GM19467 (cell line): Measurements from ENCODE around the gene MT1G.
"Not testable (repeated sequence)": the region's sequence is repeated elsewhere in the genome, so short reads cannot be mapped to it uniquely, and the experiment has no call there.

Experiments used
- ATAC-seq: cut with Tn5 transposase; IDR thresholded peaks from one replicate; pipeline ENCODE4 v1.9.1; 2021; ENCODE audit warnings: mild to moderate bottlenecking, moderate library complexity; ENCODE audit not compliant: unreplicated experiment

MT1G gene

DNA sequence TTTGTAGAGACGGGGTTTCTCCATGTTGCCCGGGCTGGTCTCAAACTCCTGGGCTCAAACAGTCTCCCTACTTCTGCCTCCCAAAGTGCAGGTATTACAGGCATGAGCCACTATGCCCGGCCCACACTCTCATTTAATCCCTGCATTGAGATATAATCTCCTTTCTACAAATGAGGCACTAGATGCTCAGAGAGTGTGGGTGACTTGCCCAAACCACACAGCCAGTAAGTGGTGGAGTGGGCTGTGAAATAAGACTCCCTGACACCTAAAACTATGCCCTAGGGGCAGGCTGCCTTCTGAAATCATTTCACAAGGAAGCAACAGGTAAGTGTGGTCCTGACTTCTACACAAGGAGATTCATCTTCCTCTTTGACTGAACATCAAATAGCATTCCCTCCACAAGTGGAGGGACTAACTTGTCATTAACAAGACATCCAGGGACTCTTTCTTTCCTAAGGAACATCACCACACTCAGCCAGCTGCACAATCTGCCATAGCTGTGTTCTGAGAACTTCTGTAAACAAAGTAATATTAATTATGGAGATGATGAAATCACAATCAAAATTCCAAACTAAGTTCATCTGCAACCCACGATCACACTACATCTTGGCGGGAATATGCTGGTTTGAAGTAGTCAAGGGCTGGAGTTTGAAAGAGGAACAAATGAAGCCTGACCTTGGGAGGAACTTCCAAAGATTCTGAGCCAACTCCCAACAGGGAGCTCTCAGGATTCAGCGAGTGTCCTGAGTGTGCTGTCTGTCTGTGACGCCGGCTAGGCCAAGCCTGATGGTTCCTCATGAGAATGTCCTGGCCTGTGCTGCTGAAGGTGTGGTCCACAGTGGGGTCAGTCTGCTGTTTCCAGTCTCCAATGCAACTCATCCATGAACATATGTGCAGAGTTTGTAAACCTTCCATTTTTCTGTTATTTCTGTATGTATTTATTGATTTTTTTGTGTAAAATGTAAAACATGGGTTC lies 2.3 kb downstream of the MT1G start:
- not testable (repeated sequence) for ATAC-seq

DNA sequence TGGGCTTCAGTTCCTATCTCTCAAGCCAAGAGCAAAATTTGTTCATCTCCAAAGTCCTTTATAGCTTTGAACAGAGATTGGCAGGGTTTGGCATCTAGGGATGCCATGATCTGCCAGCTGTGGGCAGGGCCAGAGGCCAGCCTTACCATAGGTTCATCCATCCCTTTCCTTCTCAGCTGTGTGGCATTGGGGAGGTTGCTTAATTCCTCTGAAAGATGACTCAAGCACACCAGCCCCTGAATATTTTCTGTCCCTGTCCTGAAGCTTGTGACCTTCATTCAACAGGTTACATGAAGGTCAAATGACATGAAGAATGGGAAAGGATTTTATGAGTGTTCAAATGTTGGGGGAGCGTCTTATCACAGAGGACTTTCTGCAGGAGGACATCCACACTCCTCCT lies 3.4 kb downstream of the MT1G start:
- no peak for ATAC-seq

DNA sequence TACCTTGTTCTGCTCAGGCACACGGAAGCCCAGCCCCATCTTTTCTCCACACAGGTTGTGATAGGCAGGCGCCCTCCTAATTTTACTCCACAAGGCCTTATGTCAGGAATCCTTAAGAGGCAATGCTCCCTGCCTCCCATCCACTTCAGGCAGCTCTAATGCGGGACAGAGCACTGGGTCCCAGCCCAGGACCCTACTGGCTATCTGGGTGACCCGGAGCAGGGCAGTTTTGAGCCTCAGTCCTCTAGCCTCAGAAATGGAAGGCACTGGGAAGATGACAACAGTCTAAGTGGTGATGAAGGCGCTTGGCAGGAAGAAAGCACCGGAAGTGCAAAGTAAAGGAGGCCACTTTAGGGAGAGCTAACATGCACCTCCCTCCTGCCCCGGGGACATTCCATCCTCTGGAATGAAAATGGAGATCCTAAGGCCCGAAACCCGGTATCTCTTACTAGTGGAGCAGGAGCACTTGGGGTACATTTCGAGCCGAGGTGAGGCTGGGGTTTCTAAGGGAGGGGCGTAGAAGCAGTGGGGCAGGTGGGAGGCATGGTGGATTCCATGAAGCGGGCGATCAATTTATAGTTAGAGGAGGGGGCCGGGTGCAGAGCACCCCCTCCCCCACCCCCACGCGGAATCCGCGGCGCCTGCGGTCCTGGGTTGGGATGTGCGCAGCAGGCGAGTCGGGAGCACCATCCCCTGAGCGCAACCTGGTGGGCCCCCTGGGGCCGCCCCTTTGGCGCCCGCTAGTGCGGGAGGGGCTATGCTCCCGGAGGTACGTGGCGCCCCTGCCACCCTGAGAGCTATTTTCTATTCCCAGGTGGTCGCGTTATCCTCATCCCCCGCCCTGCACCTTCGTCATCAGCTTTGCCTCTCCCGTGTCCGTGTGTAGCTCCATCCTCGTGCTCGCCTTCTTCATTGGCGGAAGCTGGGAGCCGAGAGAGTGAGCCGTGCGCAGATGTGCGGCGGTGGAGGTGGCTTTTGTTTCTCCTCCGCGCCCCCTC lies 5.2 kb downstream of the MT1G start:
- no peak for ATAC-seq

DNA sequence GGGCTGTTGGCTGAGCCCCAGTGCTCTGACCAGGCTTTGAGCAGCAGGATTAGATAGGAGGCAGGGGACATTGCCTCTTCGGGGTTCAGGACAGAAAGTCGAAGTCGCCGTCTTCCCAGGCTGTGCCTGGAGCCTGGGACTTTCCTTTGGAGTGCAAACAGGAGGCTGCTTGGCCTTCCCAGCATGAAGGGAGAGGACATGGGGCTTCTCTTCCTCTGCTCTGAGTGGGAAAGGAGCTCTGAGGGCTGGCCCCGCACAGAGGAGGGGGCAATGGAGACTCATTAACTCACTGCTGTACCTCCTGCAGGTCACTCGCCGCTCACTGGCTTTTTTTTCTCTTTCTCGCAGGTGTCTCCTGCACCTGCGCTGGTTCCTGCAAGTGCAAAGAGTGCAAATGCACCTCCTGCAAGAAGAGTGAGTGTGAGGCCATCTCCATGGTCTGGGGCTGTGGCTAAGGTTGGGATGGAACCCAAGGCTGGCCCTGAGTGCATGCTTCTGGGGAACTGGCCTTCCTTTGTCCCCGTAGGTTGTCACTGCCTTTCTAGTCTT lies 9.5 kb downstream of the MT1G start:
- no peak for ATAC-seq

DNA sequence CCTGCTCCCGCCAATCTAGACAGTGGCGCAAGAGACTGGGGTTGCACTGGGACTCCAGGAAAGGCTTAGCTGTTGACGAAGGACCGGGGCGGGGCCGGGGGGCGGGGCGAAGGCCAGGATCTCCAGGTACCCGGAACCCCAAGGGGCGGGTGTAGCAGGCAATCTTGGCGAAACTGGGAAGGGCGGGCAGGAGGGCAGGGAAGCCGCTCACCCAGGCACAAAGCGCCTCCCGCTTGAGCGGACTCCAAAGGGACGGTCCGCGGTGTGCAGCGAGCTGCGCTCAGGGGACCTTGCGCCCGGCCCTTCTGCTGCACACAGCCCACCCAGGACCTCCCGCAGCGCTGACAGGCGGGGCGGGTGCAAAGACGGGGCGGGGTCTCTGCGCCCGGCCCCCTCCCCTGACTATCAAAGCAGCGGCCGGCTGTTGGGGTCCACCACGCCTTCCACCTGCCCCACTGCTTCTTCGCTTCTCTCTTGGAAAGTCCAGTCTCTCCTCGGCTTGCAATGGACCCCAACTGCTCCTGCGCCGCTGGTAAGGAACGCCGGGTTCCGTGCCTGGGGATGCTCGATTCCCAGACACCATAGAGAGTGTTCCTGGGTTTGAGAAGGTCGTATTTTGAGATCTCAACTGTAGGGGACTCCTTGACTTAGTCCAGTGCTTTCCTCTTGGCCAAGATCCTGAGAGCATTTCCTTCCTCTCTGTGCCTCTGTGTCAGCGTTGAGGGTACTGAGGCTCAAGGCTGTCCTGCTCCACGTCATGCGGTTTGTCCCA lies 10.1 kb downstream of the MT1G start, which contains the start of gene MT1F:
Gene MT1F (plus strand): TSS at position 405 of the 772 bp plus-strand sequence. CDS start 100 bp downstream, at position 505.
- no peak for ATAC-seq

DNA sequence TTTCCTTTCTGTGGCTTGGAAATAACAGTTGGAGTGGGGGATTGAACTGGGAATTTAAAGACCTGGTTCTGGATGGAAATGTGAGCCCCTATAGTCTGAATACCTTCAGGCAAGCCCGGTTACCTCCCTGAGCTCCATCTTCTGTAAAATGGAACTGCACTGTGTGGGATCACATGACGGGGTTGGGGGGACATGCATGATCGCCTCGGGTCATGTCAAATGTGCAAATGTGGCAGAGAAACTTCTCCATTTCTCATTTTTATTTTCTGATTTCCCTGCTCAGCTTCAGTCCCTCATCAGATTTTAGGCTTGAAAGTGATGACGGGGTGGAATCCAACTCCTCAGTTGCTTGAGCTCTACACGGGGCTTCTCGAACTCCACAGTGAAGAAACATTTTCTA lies 14.6 kb downstream of the MT1G start:
- ATAC-seq: no peak

DNA sequence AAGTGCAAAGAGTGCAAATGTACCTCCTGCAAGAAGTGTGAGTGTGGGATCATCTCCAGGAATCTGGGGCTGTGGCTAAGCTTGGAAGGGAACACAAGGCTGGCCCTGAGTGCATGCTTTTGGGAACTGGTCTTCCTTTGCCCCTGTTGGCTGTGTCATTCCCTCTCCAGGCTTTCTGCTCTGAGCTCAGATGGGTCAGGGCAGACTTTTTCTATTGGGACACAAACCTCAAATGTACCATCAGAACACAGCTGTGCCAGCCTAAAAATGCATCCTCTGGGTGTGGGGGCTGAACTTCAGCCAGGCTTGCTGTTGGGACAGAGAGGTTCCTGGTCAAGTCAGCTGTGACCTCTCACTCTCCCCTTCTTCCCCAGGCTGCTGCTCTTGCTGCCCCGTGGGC lies 15.3 kb downstream of the MT1G start:
- no peak for ATAC-seq

DNA sequence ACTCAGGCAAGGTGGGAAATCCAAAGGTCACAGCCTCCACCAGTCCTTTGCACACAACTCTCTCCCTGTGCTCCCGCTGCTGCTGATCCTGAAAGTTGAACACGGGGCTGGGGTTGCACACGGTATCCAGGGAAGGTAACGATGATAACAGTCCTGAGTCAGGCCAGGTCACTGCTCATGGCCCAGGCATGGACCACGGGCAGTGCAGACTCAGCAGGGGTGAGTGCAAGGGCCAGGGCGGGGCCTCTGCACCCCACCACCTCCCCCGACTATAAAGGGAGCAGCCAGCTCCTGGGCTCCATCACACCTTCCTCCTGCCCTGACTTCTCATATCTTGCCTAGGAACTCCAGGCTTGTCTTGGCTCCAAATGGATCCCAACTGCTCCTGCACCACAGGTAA lies 16.3 kb downstream of the MT1G start, which contains the start of gene MT1B:
Gene MT1B (plus strand): TSS at position 301 of the 400 bp plus-strand sequence. CDS start 68 bp downstream, at position 369.
- no peak for ATAC-seq

DNA sequence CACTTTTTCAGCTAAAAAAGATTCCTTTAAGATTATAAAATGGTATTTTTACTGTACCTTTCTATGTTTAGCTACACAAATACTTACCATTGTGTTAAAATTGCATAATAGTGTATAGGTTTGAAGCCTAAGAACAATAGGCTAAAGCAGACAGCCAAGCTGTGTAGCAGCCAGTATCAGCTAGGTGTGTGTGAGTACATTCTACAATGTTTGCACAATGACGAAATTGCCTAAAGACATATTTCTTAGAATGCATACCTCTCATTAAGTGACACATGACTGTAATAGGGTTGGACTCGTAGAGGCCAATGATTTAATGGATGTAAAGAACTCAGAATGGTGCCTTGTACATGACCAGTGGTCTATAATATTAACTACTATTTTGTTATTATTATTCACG lies 18.0 kb downstream of the MT1G start:
- no peak for ATAC-seq

DNA sequence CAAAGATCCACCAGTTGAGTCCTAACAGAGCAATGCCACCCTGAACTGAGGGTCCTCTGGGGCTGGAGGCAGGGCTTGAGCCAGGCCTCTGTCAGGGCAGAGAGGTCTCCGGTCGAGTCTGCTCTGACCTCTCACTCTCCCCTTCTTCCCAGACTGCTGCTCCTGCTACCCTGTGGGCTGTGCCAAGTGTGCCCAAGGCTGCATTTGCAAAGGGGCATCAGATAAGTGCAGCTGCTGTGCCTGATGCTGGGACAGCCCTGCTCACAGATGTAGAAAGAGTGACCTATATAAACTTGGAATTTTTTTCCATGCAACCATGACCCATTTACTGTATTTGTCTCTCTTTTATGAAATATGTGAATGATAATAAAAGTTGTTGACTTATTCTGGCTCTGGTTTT lies 18.6 kb downstream of the MT1G start:
- ATAC-seq: no peak

DNA sequence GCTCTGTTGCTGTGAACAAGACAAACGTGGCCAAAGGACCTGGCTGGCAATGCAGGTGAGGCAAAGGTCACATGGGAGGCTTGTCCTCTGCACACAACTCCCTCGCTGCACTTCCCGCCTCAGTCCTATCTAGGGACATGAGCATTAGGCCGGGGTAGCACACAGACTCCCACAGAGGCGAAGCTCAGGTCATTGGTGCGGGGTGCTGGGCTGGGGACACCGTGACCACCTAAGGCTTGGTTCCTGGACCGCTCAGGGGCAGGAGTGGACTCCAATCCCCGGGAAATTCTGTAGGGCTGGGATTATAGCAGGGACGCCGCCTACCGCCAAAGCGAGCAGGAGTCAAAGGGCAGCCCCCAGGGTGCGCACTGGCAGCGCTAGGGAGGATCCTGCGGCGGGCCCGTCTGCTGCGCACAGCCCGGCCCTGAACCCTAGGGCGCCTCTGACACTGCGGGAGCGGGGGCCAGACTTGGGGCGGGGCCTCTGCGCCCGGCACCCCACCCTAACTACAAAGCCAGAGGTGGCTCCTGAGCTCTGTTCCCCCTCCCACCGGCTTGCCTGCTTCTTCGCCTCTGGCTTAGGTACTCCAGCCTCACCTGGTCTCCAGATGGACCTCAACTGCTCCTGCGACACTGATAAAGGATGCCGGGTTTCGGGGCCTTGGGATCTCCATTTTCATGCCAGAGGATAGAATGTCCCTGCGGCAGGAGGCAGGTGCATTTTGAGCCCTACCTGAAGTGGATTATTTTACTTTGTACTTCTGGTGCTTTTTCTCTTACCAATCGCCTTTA lies 20.0 kb downstream of the MT1G start:
- ATAC-seq: no peak

DNA sequence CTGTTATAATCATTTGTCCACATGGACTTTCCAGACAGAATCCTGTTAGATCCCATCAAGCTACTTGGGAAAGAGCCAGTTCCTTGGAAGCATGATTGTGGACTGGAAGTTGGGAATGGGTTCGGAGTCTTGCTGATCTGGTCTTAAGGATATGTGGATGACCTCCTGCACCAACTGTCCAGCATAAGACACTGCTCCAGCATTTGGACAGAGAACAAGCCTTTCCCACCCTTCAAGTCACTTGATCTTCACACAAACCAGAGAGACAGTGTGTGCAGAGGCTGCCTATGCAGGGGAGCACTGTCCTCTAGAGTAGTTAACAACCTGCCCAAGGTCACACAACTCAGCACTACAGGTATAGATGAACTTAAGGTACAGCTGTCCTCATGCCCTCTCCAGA lies 22.0 kb downstream of the MT1G start:
- no peak for ATAC-seq

DNA sequence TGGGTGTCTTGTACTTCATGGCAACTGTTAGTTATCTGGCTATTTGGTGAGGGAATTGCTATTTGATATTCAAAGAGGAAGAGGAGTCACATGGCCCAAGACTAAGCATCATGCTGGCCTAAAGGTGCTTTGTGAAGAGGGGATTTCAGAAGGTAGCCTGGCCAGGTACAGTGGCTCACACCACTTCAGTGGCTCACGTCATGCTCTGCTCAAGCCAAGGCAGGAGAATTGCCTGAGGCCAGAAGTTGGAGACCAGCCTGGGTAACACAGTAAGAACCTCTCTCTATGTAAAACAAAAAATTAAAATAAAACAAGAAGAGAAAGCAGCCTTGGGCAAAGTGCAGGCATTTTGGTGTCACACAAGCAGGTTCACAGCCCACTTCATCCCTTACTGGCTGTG lies 22.6 kb downstream of the MT1G start:
- no peak for ATAC-seq

DNA sequence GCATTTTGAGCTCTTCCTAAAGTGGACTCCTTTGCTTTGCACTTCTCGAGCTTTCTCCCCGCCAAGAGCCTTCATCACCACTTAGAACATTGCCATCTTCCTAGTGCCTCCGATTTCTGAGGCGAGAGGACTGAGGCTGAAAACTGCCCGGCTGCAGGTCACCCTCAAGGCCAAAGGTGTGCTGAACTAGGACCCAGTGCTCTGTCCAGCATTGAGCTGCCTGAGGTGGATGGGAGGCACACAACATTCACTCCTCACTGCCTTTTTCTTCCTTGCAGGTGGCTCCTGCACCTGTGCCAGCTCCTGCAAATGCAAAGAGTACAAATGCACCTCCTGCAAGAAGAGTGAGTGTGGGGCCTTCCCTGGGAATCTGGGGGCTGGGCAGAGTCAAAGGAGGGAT lies 24.0 kb downstream of the MT1G start:
- no peak for ATAC-seq

DNA sequence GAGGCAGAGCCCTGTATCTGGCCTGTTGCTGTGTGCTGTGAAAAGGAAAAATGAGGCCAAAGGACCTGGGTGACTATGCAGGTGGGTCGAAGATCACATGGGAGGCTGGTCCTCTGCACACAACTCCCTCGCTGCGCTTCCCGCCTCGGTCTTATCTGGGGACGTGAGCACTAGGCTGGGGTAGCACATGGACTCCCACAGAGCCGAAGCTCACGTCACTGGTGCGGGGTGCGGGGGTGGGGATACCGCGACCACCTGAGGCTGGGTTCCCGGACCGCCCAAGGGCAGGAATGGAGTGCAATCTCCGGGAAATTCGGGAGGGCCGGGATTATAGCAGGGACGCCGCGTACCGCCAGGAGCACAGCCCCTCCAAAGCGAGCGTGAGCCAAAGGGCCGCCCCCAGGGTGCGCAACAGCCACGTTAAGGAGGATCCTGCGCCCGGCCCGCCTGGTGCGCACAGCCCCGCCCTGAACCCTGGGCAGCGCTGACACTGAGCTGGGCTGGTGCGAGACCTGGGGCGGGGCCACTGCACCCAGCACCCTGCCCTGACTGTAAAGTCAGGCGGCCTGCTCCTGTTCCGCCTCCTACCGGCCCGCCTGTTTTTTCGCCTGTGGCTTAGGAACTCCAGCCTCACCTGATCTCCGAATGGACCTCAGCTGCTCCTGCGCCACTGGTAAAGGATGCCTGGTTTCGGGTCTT lies 24.6 kb downstream of the MT1G start:
- ATAC-seq: no peak

DNA sequence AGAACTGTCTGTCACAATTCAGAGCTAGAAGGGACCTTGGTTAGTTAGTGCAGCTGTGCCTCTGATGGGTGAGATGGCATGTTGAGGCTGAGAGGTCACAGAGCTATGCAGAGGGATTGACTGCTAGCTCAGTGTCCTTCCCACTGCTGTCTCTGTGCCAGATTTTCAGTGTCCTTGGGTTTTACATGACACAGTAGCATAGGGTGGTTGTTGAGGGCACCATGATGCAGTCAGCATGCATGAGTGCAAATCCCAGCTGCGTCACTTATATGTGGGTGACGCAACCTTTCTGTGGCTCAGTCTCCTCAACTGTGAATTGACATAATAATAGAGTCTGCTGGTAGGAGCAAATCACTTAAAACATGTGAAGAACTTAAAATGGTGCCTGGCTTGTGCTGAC lies 26.7 kb downstream of the MT1G start:
- no peak for ATAC-seq

DNA sequence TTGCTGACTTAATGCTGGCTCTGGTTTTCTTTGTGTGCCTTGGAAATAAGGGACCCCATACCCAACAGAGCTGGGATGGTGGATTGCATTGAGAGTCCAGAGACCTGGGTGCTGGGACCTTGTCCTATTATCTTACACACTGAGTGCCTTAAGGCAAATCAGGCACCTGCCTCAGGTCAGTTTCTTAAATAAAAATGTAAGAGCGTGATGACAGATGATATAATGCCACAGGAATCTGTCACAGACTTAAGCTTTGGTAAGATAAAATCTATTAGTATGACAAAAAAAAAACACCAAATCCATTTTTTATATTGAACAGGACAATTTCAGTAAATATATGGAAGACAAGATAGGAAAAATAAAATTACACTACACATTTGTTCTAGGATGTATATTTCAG lies 27.8 kb downstream of the MT1G start:
- no peak for ATAC-seq

DNA sequence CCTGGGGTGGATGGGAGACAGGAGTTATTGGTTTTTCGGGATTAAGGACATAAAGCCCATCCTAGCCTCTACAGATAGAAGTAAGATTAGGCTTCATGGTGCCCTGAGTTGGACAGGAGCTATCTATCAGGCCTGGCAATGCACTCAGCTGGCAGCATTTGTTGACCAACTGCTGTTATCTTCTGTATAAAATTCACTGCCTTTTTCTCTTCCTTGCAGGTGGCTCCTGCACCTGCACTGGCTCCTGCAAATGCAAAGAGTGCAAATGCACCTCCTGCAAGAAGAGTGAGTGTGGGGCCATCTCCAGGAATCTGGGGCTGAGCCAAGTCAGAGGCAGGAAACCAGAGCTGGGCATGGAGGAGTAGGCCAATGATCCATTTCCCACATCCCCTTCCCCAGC lies 28.8 kb downstream of the MT1G start:
- ATAC-seq: no peak
